NB4 (cell line): ENCODE data around the gene KIAA1191.

ENCODE experiments used
- MAX ChIP-seq: IDR thresholded peaks from 2 replicates; pipeline ENCODE4 v1.6.1; 2011; ENCODE audit warnings: low read depth, low read length
- MYC ChIP-seq: IDR thresholded peaks from 2 replicates; pipeline ENCODE4 v1.6.1; 2011; ENCODE audit warnings: low read depth, low read length
- POLR2A ChIP-seq: IDR thresholded peaks from 2 replicates; pipeline ENCODE4 v1.6.1; 2011; ENCODE audit warnings: mild to moderate bottlenecking; ENCODE audit not compliant: insufficient read length; ENCODE audit errors: extremely low read depth
- TF ChIP-seq, protein P1 (sequence below): IDR thresholded peaks from one replicate; pipeline ENCODE4 v1.5.1; 2012; ENCODE audit warnings: low read depth, low read length

DNA sequence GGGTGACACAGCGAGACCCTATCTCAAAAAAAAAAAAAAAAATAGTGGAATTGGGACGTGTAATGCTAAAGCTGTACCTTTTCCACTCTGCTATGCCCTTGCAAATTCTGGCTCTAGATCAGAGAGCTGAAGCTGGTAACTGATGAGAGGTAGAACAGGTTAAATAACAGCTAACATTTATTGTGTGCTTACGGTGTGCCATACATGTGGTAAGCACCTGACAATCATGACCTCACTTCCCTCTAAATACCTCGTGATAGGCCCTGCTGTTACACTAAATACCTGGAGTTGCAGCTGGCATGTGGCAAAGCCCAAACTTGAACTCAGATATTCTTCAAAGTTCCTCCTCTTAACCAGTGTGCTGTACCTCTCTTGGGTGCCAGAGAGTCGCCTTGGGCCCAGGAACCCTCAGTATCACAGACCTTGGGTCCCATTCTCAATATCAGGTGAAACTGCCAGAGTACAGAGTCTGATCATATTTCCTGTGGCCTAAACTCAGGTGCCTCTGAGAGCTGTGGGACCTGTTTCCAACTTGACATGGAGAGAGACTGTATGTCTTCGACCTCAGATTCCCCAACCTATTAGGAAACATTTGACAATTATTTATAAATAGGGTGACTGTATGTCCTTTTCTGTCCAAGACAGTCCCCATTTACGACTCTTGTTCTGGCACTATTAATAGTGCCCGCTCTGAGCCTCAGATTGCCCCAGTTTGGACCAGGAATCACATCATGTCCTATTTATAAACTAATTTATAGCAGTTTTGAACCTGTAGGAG is 8.6 kb upstream of the KIAA1191 start:
- TF ChIP-seq POLR2A (no peak), MYC (no peak), MAX (no peak)
- TF ChIP-seq, protein P1, sequence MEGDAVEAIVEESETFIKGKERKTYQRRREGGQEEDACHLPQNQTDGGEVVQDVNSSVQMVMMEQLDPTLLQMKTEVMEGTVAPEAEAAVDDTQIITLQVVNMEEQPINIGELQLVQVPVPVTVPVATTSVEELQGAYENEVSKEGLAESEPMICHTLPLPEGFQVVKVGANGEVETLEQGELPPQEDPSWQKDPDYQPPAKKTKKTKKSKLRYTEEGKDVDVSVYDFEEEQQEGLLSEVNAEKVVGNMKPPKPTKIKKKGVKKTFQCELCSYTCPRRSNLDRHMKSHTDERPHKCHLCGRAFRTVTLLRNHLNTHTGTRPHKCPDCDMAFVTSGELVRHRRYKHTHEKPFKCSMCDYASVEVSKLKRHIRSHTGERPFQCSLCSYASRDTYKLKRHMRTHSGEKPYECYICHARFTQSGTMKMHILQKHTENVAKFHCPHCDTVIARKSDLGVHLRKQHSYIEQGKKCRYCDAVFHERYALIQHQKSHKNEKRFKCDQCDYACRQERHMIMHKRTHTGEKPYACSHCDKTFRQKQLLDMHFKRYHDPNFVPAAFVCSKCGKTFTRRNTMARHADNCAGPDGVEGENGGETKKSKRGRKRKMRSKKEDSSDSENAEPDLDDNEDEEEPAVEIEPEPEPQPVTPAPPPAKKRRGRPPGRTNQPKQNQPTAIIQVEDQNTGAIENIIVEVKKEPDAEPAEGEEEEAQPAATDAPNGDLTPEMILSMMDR, result no peak
